ENCODE results near the gene HPN.
"Not testable (repeated sequence)": the region's sequence is repeated elsewhere in the genome, so short reads cannot be mapped to it uniquely, and the experiment has no call there.

HPN gene

GRCh38 chr19:35006342-35006998 is 35.1 kb upstream of the HPN start:
- Histone ChIP-seq H3K9ac (ENCODE audit: low read length) (no peak overlapping the region), H3K9me3 (ENCODE audit: insufficient read depth, low read length) (no peaks in the 10 kb centered on the region), H3K4me3 (ENCODE audit: insufficient read depth, low read length, poor library complexity, severe bottlenecking) (no peak overlapping the region), H3K4me2 (ENCODE audit: low read depth, low read length, poor library complexity, severe bottlenecking) (no peak overlapping the region), H3K27ac (ENCODE audit: low read depth, low read length) (no peak overlapping the region), H3K9me2 (replicated peaks; ENCODE audit: insufficient read depth, low read length) (no peaks in the 10 kb centered on the region), H3K27me3 (ENCODE audit: low read length) (no peaks in the 10 kb centered on the region), H3K79me2 (ENCODE audit: insufficient read depth, low read length) (peaks cover 41% of the 10 kb centered on the region), H3F3A (ENCODE audit: insufficient read depth) (0 out of 2 replicates have a peak, but pooled peaks cover 4% of the 10 kb centered on the region), H3K36me3 (ENCODE audit: low read length) (no peaks in the 10 kb centered on the region), H4K20me1 (ENCODE audit: low read depth, low read length) (peaks cover 3% of the 10 kb centered on the region; the same call in 1 of the 2 replicates), H2AFZ (ENCODE audit: low read depth, low read length, severe bottlenecking) (no peak overlapping the region)
- no peak for TF ChIP-seq EZH2phosphoT487 (conservative IDR thresholded peaks at IDR 0.05; ENCODE audit: low read length)
- TF ChIP-seq, protein P1, sequence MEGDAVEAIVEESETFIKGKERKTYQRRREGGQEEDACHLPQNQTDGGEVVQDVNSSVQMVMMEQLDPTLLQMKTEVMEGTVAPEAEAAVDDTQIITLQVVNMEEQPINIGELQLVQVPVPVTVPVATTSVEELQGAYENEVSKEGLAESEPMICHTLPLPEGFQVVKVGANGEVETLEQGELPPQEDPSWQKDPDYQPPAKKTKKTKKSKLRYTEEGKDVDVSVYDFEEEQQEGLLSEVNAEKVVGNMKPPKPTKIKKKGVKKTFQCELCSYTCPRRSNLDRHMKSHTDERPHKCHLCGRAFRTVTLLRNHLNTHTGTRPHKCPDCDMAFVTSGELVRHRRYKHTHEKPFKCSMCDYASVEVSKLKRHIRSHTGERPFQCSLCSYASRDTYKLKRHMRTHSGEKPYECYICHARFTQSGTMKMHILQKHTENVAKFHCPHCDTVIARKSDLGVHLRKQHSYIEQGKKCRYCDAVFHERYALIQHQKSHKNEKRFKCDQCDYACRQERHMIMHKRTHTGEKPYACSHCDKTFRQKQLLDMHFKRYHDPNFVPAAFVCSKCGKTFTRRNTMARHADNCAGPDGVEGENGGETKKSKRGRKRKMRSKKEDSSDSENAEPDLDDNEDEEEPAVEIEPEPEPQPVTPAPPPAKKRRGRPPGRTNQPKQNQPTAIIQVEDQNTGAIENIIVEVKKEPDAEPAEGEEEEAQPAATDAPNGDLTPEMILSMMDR (IDR thresholded peaks at IDR 0.05; ENCODE audit: insufficient read depth, low read length, poor library complexity, severe bottlenecking) = no peak

DNA sequence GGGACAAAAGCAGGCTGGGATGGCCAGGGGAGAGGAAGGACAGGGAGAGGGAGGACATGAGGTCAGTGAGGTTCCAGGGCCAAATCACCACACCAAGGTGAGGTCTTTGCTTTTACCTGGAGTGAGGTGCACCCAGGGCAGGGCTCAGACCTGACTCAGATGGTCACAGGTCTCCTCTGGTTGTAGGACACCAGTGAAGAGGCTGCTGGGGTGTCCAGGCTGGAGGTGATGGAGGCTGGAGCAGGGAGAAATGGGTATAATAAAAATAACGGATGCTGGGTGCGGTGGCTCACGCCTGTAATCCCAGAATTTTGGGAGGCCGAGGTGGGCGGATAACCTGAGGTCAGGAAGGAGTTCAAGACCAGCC is 34.5 kb upstream of the HPN start:
- Histone ChIP-seq H3K9me3 (ENCODE audit: insufficient read depth, low read length) (no peaks in the 10 kb centered on the region), H3K9me2 (replicated peaks; ENCODE audit: insufficient read depth, low read length) (no peaks in the 10 kb centered on the region), H3F3A (ENCODE audit: insufficient read depth) (0 out of 2 replicates have a peak, but pooled peaks cover 4% of the 10 kb centered on the region), H3K27ac (ENCODE audit: low read depth, low read length) (no peak overlapping the region), H4K20me1 (ENCODE audit: low read depth, low read length) (peaks cover 3% of the 10 kb centered on the region; the same call in 1 of the 2 replicates), H3K9ac (ENCODE audit: low read length) (no peak overlapping the region), H3K4me2 (ENCODE audit: low read depth, low read length, poor library complexity, severe bottlenecking) (no peak overlapping the region), H2AFZ (ENCODE audit: low read depth, low read length, severe bottlenecking) (no peak overlapping the region), H3K27me3 (ENCODE audit: low read length) (no peaks in the 10 kb centered on the region), H3K36me3 (ENCODE audit: low read length) (no peaks in the 10 kb centered on the region), H3K79me2 (ENCODE audit: insufficient read depth, low read length) (peaks cover 36% of the 10 kb centered on the region), H3K4me3 (ENCODE audit: insufficient read depth, low read length, poor library complexity, severe bottlenecking) (no peak overlapping the region)
- TF ChIP-seq, protein P1 (IDR thresholded peaks at IDR 0.05; ENCODE audit: insufficient read depth, low read length, poor library complexity, severe bottlenecking) = no peak
- TF ChIP-seq EZH2phosphoT487 (conservative IDR thresholded peaks at IDR 0.05; ENCODE audit: low read length) = no peak

DNA sequence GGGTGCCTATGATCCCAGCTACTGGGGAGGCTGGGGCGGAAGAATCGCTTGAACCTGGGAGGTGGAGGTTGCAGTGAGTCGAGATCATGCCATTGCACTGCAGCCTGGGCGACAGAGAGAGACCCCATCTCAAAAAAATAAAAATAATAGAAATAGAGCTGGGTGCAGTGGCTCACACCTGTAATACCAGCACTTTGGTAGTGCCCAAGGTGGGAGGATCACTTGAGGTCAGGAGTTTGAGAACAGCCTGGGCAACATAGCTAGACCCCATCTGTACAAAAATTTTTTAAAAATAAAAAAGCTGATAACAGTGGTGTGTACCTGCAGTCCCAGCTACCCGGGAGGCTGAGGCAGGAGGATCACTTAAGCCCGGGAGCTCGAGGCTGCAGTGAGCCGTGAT is 34.1 kb upstream of the HPN start:
- H4K20me1 ChIP-seq (ENCODE audit: low read depth, low read length) = not testable (repeated sequence)

DNA sequence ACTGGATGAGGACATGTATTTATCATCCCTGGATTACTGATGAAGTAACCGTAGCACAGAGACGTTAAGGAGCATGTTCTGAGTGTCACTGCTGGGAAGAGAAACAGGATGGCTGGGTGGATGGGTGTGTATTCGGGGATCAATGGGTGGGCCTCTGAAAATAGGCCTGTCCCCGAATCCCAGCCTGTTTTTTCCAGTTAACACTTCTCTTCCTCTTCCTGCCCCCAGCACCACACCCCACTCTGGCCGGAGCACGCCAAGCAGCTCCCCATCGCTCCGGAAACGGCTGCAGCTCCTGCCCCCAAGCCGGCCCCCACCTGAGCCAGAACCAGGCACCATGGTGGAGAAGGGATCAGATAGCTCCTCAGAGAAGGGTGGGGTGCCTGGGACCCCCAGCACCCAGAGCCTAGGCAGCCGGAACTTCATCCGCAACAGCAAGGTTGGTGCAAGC is 32.6 kb upstream of the HPN start:
- Histone ChIP-seq H3K36me3 (ENCODE audit: low read length) (no peaks in the 10 kb centered on the region), H3K27me3 (ENCODE audit: low read length) (no peaks in the 10 kb centered on the region), H2AFZ (ENCODE audit: low read depth, low read length, severe bottlenecking) (no peak overlapping the region), H3K9ac (ENCODE audit: low read length) (no peak overlapping the region), H3K79me2 (ENCODE audit: insufficient read depth, low read length) (peaks cover 20% of the 10 kb centered on the region), H3K9me3 (ENCODE audit: insufficient read depth, low read length) (no peaks in the 10 kb centered on the region), H3K4me3 (ENCODE audit: insufficient read depth, low read length, poor library complexity, severe bottlenecking) (no peak overlapping the region), H3F3A (ENCODE audit: insufficient read depth) (0 out of 2 replicates have a peak, but pooled peaks cover 4% of the 10 kb centered on the region), H4K20me1 (ENCODE audit: low read depth, low read length) (peaks cover 3% of the 10 kb centered on the region; the same call in 1 of the 2 replicates), H3K4me2 (ENCODE audit: low read depth, low read length, poor library complexity, severe bottlenecking) (no peak overlapping the region), H3K9me2 (replicated peaks; ENCODE audit: insufficient read depth, low read length) (no peaks in the 10 kb centered on the region), H3K27ac (ENCODE audit: low read depth, low read length) (no peak overlapping the region)
- TF ChIP-seq, protein P1 (IDR thresholded peaks at IDR 0.05; ENCODE audit: insufficient read depth, low read length, poor library complexity, severe bottlenecking) = no peak
- TF ChIP-seq EZH2phosphoT487 (conservative IDR thresholded peaks at IDR 0.05; ENCODE audit: low read length) = no peak

More for the DNA sequence above, 34.1 kb upstream of the HPN start:
- peaks cover 32% of the 10 kb centered on the region for H3K79me2 ChIP-seq (ENCODE audit: insufficient read depth, low read length)
- not testable (repeated sequence) for H3K9ac ChIP-seq (ENCODE audit: low read length); H3K4me2 ChIP-seq (ENCODE audit: low read depth, low read length, poor library complexity, severe bottlenecking); H3K9me3 ChIP-seq (ENCODE audit: insufficient read depth, low read length); H3F3A ChIP-seq (ENCODE audit: insufficient read depth); H3K27ac ChIP-seq (ENCODE audit: low read depth, low read length); H3K36me3 ChIP-seq (ENCODE audit: low read length); H3K27me3 ChIP-seq (ENCODE audit: low read length); H3K9me2 ChIP-seq (replicated peaks; ENCODE audit: insufficient read depth, low read length); H2AFZ ChIP-seq (ENCODE audit: low read depth, low read length, severe bottlenecking); H3K4me3 ChIP-seq (ENCODE audit: insufficient read depth, low read length, poor library complexity, severe bottlenecking)

All from SU-DHL-6 (cell line).